ENCODE data around the gene PEPD. TPM values are rescaled to one million over a fixed set of nuclear protein-coding genes. Genes with fewer than 3 reads are reported as not detected.

PEPD gene
- total and polyA plus RNA-seq, 2 donors (not counting 3 experiments of a cell fraction or from before 2014, with no cell fraction given): 73.7 to 126 TPM

DNA sequence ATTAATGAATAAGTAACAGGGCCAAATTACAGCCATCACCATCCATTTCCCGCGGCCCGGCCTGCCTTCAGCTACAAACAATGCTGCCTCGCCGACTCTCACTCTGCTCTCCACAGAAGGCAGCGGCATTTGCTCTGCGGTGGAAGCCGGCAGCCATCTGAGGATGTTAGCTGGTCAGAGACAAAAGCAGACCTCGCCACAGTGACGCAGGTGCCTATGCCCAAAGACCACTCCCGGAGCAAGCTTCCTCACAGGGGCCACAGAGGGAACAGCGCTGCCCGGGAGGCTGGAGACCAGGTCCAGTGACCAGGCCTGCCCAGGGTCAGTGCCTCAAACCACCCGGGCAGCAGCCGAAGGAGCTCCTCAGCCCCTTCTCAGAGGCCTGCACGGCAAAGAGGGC, 16.4 kb downstream of the PEPD start:
- ChIA-PET CTCF (interaction anchor here (1.5 kb wide), 1 partner anchor 89 kb away, joined by 4 read pairs; no protein-coding TSS in a partner anchor), POLR2A (no interaction called here)
- Histone ChIP-seq H3K27ac (ENCODE audit: insufficient read depth, low read depth, low read length) (no peak overlapping the region), H2AFZ (ENCODE audit: low read depth, low read length) (no peak overlapping the region), H3K9me3 (replicated peaks; ENCODE audit: control insufficient read depth, insufficient read depth, low read length) (no peaks in the 10 kb centered on the region), H3K79me2 (ENCODE audit: control insufficient read depth, insufficient read depth, low read length) (no peaks in the 10 kb centered on the region), H3K4me1 (ENCODE audit: control insufficient read depth, extremely low read depth, insufficient read depth, low read length) (peaks cover 10% of the 10 kb centered on the region), H3K9ac (replicated peaks; ENCODE audit: extremely low read depth, insufficient read depth, low read length) (no peak overlapping the region), H3K9me1 (replicated peaks; ENCODE audit: control insufficient read depth, extremely low read depth, insufficient read depth, low read length) (no peaks in the 10 kb centered on the region), H3K4me3 (replicated peaks in 1 of 3; ENCODE audit: insufficient read depth in 1 of 3, low read depth in 1 of 3, low read length in 3 of 3) (no peak overlapping the region), H3K4me2 (ENCODE audit: insufficient read depth, low read length) (no peak overlapping the region), H4K20me1 (replicated peaks; ENCODE audit: control insufficient read depth, extremely low read depth, insufficient read depth, low read length) (no peaks in the 10 kb centered on the region), H3K27me3 (ENCODE audit: control insufficient read depth in 2 of 2, insufficient read depth in 2 of 2, low read length in 2 of 2) (no peaks in the 10 kb centered on the region), H3K36me3 (ENCODE audit: control insufficient read depth in 2 of 2, extremely low read depth in 1 of 2, insufficient read depth in 2 of 2, low read length in 2 of 2) (peaks cover 0 to 7% of the 10 kb centered on the region in 2 experiments)
- BruUV-seq (replicated peaks): no TSS peak
- no peak for TF ChIP-seq FOS (IDR thresholded peaks at IDR 0.05; ENCODE audit: borderline replicate concordance, insufficient read depth, low read length)
- TF ChIP-seq POLR2AphosphoS5 (IDR thresholded peaks at IDR 0.05; ENCODE audit: insufficient read depth, low read depth, low read length): no peak
- dilution Hi-C loops (cut with MboI; ENCODE audit: extremely low pct_ligation_motif_present, low sequenced_read_pairs): no loop called here
- FAIRE-seq (no peak), DNase-seq (ENCODE audit: low read depth, low spot score) (no peak)
- intact Hi-C loops (cut with micrococcal nuclease): no loop called here

DNA sequence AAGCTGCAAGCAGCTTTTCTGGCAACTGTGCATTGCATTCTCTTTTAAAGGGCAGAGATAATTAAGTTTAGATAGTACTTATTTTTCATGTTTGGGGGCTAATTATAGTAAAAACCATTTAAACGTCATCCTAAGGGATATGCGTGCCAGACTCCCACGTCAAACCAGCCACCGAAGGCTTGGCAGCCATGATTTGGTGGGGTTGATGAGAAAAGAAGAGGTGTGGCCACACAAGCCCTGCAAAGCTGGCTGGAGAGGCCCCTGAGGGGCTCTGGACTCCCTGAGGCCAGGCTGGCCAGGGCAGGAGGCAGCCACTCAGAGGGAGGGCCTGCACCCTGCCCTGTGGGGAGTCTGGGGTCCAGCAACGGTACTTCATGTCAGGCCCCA, 17.5 kb downstream of the PEPD start:
- DNase-seq (ENCODE audit: low read depth, low spot score) (no peak), FAIRE-seq (no peak)
- POLR2A ChIA-PET: no interaction called here
- Histone ChIP-seq H2AFZ (ENCODE audit: low read depth, low read length) (no peak overlapping the region), H3K4me1 (ENCODE audit: control insufficient read depth, extremely low read depth, insufficient read depth, low read length) (peaks cover 10% of the 10 kb centered on the region), H3K4me2 (ENCODE audit: insufficient read depth, low read length) (no peak overlapping the region), H3K9ac (replicated peaks; ENCODE audit: extremely low read depth, insufficient read depth, low read length) (no peak overlapping the region), H3K36me3 (ENCODE audit: control insufficient read depth in 2 of 2, extremely low read depth in 1 of 2, insufficient read depth in 2 of 2, low read length in 2 of 2) (peaks cover 0 to 11% of the 10 kb centered on the region in 2 experiments), H4K20me1 (replicated peaks; ENCODE audit: control insufficient read depth, extremely low read depth, insufficient read depth, low read length) (no peaks in the 10 kb centered on the region), H3K79me2 (ENCODE audit: control insufficient read depth, insufficient read depth, low read length) (no peaks in the 10 kb centered on the region), H3K9me3 (replicated peaks; ENCODE audit: control insufficient read depth, insufficient read depth, low read length) (no peaks in the 10 kb centered on the region), H3K9me1 (replicated peaks; ENCODE audit: control insufficient read depth, extremely low read depth, insufficient read depth, low read length) (no peaks in the 10 kb centered on the region), H3K4me3 (replicated peaks in 1 of 3; ENCODE audit: insufficient read depth in 1 of 3, low read depth in 1 of 3, low read length in 3 of 3) (no peak overlapping the region), H3K27ac (ENCODE audit: insufficient read depth, low read depth, low read length) (no peak overlapping the region), H3K27me3 (ENCODE audit: control insufficient read depth in 2 of 2, insufficient read depth in 2 of 2, low read length in 2 of 2) (no peaks in the 10 kb centered on the region)
- intact Hi-C loops (cut with micrococcal nuclease): no loop called here
- no TSS peak for BruUV-seq (replicated peaks)
- dilution Hi-C loops (cut with MboI; ENCODE audit: extremely low pct_ligation_motif_present, low sequenced_read_pairs): no loop called here
- no peak for TF ChIP-seq POLR2A (IDR thresholded peaks at IDR 0.05; ENCODE audit: low read depth, low read length)
- TF ChIP-seq, protein P1, sequence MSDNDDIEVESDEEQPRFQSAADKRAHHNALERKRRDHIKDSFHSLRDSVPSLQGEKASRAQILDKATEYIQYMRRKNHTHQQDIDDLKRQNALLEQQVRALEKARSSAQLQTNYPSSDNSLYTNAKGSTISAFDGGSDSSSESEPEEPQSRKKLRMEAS (IDR thresholded peaks at IDR 0.05; ENCODE audit: insufficient read depth, insufficient read length): no peak
- no peak for TF ChIP-seq GATA2 (IDR thresholded peaks at IDR 0.05; ENCODE audit: insufficient read depth, insufficient read length, low read depth, low read length)
- TF ChIP-seq POLR2AphosphoS5 (IDR thresholded peaks at IDR 0.05; ENCODE audit: insufficient read depth, low read depth, low read length): no peak
- no peak for TF ChIP-seq EZH2 (IDR thresholded peaks at IDR 0.05; ENCODE audit: borderline replicate concordance, low read depth, low read length, severe bottlenecking)
- no peak for TF ChIP-seq MYC (IDR thresholded peaks at IDR 0.05; ENCODE audit: low read depth, low read length)
- no peak for TF ChIP-seq JUN (IDR thresholded peaks at IDR 0.05; ENCODE audit: borderline replicate concordance, insufficient read depth, insufficient read length, low read depth)
- no peak for TF ChIP-seq FOS (IDR thresholded peaks at IDR 0.05; ENCODE audit: borderline replicate concordance, insufficient read depth, low read length)
- TF ChIP-seq, protein P2, sequence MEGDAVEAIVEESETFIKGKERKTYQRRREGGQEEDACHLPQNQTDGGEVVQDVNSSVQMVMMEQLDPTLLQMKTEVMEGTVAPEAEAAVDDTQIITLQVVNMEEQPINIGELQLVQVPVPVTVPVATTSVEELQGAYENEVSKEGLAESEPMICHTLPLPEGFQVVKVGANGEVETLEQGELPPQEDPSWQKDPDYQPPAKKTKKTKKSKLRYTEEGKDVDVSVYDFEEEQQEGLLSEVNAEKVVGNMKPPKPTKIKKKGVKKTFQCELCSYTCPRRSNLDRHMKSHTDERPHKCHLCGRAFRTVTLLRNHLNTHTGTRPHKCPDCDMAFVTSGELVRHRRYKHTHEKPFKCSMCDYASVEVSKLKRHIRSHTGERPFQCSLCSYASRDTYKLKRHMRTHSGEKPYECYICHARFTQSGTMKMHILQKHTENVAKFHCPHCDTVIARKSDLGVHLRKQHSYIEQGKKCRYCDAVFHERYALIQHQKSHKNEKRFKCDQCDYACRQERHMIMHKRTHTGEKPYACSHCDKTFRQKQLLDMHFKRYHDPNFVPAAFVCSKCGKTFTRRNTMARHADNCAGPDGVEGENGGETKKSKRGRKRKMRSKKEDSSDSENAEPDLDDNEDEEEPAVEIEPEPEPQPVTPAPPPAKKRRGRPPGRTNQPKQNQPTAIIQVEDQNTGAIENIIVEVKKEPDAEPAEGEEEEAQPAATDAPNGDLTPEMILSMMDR (IDR thresholded peaks at IDR 0.05; ENCODE audit: extremely low read depth in 1 of 2, insufficient read depth in 1 of 2, low read depth in 1 of 2, low read length in 2 of 2): no peak
- CTCF ChIA-PET: interaction anchor here (1.5 kb wide), 1 partner anchor 88 kb away, joined by 4 read pairs; no protein-coding TSS in a partner anchor
